ENCODE results near the gene CC2D1B. TPM values are rescaled to one million over a fixed set of nuclear protein-coding genes. Genes with fewer than 3 reads are reported as not detected.

Gene CC2D1B
- total and polyA plus RNA-seq, 2 experiments from 2014 or later: 5.7 to 13.1 TPM

GRCh38 chr1:52352690-52353089 is 13.3 kb downstream of the CC2D1B start (continued):
- no peak for TF ChIP-seq ETS1 (IDR thresholded peaks at IDR 0.05)
- no peak for TF ChIP-seq POLR2AphosphoS5 (IDR thresholded peaks at IDR 0.05; ENCODE audit: low read depth)

DNA sequence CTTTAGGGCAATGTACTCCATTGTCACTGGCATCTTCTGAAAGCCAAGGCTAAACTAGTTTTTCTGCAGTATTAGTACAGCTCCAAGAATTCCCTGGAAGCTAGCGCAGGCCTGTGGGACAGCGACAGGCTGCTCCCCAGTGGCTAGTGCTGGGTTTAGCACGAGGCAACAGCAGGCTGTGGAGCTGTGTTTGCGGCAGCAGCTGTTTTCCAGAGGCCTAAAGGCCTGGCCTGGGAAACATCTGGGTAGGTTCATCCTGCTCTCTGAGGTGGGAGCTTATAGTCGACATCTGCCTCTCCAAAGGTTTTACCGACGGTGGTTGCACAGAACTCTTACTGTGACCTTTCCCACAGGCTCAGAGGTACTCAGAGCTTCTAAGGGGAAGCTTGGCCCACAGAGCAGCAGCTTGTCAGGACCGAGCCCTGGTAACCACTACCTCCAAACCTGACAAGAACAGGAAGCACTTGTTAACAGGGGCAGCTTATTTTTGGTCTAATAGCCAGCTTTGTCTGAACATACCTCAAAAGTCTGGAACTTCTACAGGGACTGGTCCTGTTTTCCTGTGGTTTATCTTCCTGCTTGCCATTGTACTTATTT is 17.2 kb downstream of the CC2D1B start:
- Histone ChIP-seq H3K9me2 (ENCODE audit: insufficient read depth) (no peaks in the 10 kb centered on the region), H3K36me3 (ENCODE audit: insufficient read depth) (0 out of 2 replicates have a peak, but pooled peaks cover 7% of the 10 kb centered on the region), H3K4me1 (ENCODE audit: insufficient read depth) (peaks cover 9% of the 10 kb centered on the region), H3K79me2 (replicated peaks; ENCODE audit: insufficient read depth) (no peaks in the 10 kb centered on the region), H3K27ac (ENCODE audit: low read depth) (0 out of 2 replicates have a peak overlapping the region, but pooled peaks have one; percentile 73), H2AFZ (no peak overlapping the region), H3K4me3 (no peak overlapping the region), H3K27me3 (ENCODE audit: insufficient read depth) (no peaks in the 10 kb centered on the region), H4K20me1 (replicated peaks; ENCODE audit: insufficient read depth) (no peaks in the 10 kb centered on the region; the same call in 1 of the 2 replicates), H3F3A (replicated peaks; ENCODE audit: low read depth) (peaks cover 13% of the 10 kb centered on the region; the same call in 1 of the 2 replicates), H3K4me2 (no peak overlapping the region)
- Mint-ChIP-seq H3K27me3 (ENCODE audit: insufficient read depth, low read depth, poor library complexity) (peaks cover 13% of the 10 kb centered on the region), H3K4me1 (peaks cover 20% of the 10 kb centered on the region; the same call in 2 of the 3 replicates), H3K9me3 (no peaks in the 10 kb centered on the region), H3K27ac (no peak overlapping the region; the same call in 1 of the 2 replicates), H3K36me3 (ENCODE audit: low read depth) (peaks cover 25% of the 10 kb centered on the region), H3K4me3 (no peak overlapping the region)
- DNase-seq (ENCODE audit: low spot score) (peak; percentile 82), ATAC-seq (peak; percentile 88)
- TF ChIP-seq, protein P1, sequence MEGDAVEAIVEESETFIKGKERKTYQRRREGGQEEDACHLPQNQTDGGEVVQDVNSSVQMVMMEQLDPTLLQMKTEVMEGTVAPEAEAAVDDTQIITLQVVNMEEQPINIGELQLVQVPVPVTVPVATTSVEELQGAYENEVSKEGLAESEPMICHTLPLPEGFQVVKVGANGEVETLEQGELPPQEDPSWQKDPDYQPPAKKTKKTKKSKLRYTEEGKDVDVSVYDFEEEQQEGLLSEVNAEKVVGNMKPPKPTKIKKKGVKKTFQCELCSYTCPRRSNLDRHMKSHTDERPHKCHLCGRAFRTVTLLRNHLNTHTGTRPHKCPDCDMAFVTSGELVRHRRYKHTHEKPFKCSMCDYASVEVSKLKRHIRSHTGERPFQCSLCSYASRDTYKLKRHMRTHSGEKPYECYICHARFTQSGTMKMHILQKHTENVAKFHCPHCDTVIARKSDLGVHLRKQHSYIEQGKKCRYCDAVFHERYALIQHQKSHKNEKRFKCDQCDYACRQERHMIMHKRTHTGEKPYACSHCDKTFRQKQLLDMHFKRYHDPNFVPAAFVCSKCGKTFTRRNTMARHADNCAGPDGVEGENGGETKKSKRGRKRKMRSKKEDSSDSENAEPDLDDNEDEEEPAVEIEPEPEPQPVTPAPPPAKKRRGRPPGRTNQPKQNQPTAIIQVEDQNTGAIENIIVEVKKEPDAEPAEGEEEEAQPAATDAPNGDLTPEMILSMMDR (conservative IDR thresholded peaks at IDR 0.05; ENCODE audit: low read depth in 2 of 2): peak; percentile 60 to 86
- TF ChIP-seq EZH2phosphoT487 (IDR thresholded peaks at IDR 0.05; ENCODE audit: unreplicated experiment): no peak

DNA sequence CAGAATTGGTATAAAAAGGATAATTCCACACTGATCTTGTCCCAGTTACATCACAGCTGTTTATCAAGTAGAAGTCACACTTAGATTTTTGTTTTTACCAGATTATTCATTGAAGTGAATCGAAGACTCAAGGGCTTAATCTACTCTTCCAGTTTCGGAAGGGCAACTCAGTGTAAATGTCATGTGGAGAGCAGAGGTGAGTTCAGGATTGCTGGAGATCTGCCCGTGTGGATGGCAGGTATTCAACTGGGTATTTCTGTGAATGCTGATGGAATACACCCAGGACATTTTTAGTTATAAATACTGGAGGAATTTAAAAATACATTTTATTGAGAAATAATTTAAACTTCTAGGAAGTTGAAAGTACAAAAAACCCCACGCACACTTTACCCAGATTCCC is 19.4 kb downstream of the CC2D1B start:
- H2AFZ ChIP-seq: no peak overlapping the region
- Mint-ChIP-seq H3K27me3 (ENCODE audit: insufficient read depth, low read depth, poor library complexity) (peaks cover 9% of the 10 kb centered on the region), H3K4me1 (peaks cover 18% of the 10 kb centered on the region; the same call in 2 of the 3 replicates), H3K9me3 (no peaks in the 10 kb centered on the region), H3K36me3 (ENCODE audit: low read depth) (peaks cover 11% of the 10 kb centered on the region; the same call in 1 of the 3 replicates), H3K4me3 (no peak overlapping the region), H3K27ac (no peak overlapping the region)
- H3K36me3 ChIP-seq (ENCODE audit: insufficient read depth): no peaks in the 10 kb centered on the region
- H3K27ac ChIP-seq (ENCODE audit: low read depth): no peak overlapping the region
- peaks cover 4% of the 10 kb centered on the region for H3K4me1 ChIP-seq (ENCODE audit: insufficient read depth)
- no peaks in the 10 kb centered on the region for H3K27me3 ChIP-seq (ENCODE audit: insufficient read depth)
- H3K4me2 ChIP-seq: no peak overlapping the region
- DNase-seq (ENCODE audit: low spot score) (no peak), ATAC-seq (no peak)
- H3F3A ChIP-seq (replicated peaks; ENCODE audit: low read depth): peaks cover 8% of the 10 kb centered on the region; the same call in 1 of the 2 replicates
- H3K79me2 ChIP-seq (replicated peaks; ENCODE audit: insufficient read depth): no peaks in the 10 kb centered on the region
- H4K20me1 ChIP-seq (replicated peaks; ENCODE audit: insufficient read depth): no peaks in the 10 kb centered on the region; the same call in 1 of the 2 replicates
- no peaks in the 10 kb centered on the region for H3K9me2 ChIP-seq (ENCODE audit: insufficient read depth)
- H3K4me3 ChIP-seq: no peak overlapping the region
- TF ChIP-seq JUNB (IDR thresholded peaks at IDR 0.05; ENCODE audit: unreplicated experiment) (no peak), CREB1 (CRISPR knock-in tag; IDR thresholded peaks at IDR 0.05; ENCODE audit: low read depth) (no peak), STAT1 (IDR thresholded peaks at IDR 0.05; ENCODE audit: unreplicated experiment) (no peak), ETS1 (IDR thresholded peaks at IDR 0.05) (no peak), NANOG (IDR thresholded peaks at IDR 0.05; ENCODE audit: borderline replicate concordance) (no peak), ZNF114 (CRISPR knock-in tag; IDR thresholded peaks at IDR 0.05) (no peak)
- TF ChIP-seq, protein P1 (conservative IDR thresholded peaks at IDR 0.05; ENCODE audit: low read depth in 2 of 2): no peak
